ENCODE data around the gene TTC27. TPM values are rescaled to one million over a fixed set of nuclear protein-coding genes. Genes with fewer than 3 reads are reported as not detected.

The TTC27 gene
- total and polyA plus RNA-seq, 10 of the 15 experiments (the other 5 are each of a cell fraction or from before 2014, with no cell fraction given), result 20.4 to 34.9 (median 26.0) TPM

DNA sequence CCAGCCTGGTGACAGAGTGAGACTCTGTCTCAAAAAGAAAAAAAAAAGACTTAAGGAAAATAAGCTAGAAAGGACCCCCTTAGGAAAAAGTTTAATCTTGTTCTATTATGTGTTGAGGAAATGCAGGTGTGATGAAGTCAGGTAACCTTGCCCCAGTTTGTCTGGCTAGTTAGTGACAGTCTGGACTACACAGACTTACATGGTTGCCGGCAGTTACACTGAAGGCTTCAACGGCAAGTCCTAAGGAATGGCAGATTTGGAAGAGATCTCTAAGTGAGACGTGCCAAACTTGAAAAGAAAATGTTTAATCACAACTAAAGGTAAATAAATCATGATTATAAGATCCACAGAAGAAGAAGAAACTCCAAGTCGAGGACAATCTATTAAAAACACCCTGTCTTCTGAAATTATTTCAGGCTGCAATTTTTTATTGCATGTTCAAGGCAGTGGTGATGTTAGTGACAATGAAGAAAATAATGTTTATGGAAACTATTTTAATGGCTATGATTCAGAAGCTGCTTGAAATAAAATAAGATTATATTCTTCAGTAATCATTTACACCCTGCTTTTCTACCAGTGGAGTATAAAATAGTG, 84.2 kb downstream of the TTC27 start (continued):
- TF ChIP-seq, protein P1, sequence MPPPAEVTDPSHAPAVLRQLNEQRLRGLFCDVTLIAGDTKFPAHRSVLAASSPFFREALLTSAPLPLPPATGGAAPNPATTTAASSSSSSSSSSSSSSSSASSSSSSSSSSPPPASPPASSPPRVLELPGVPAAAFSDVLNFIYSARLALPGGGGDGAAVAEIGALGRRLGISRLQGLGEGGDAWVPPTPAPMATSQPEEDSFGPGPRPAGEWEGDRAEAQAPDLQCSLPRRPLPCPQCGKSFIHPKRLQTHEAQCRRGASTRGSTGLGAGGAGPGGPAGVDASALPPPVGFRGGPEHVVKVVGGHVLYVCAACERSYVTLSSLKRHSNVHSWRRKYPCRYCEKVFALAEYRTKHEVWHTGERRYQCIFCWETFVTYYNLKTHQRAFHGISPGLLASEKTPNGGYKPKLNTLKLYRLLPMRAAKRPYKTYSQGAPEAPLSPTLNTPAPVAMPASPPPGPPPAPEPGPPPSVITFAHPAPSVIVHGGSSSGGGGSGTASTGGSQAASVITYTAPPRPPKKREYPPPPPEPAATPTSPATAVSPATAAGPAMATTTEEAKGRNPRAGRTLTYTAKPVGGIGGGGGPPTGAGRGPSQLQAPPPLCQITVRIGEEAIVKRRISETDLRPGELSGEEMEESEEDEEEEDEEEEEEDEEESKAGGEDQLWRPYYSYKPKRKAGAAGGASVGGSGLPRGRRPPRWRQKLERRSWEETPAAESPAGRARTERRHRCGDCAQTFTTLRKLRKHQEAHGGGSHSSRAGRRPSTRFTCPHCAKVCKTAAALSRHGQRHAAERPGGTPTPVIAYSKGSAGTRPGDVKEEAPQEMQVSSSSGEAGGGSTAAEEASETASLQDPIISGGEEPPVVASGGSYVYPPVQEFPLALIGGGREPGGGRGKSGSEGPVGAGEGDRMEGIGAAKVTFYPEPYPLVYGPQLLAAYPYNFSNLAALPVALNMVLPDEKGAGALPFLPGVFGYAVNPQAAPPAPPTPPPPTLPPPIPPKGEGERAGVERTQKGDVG (CRISPR knock-in tag; IDR thresholded peaks at IDR 0.05), result no peak
- no peak for TF ChIP-seq STAT3 (IDR thresholded peaks at IDR 0.05; ENCODE audit: low read depth, low read length)

- ChIA-PET RAD21 (ENCODE audit: unreplicated experiment) (no interaction called here), CTCF (no interaction called here), POLR2A (no interaction called here), SMC1A (ENCODE audit: uncharacterized antibody, unreplicated experiment) (no interaction called here)
- Histone ChIP-seq H3K4me3 (no peak overlapping the region), H2AFZ (ENCODE audit: control insufficient read depth, low read depth, low read length) (no peak overlapping the region), H3K9ac (ENCODE audit: control insufficient read depth, insufficient read depth, low read length) (no peak overlapping the region), H4K20me1 (ENCODE audit: control insufficient read depth, insufficient read depth) (no peaks in the 10 kb centered on the region), H3K9me3 (replicated peaks; ENCODE audit: control insufficient read depth, insufficient read depth, low read length) (no peaks in the 10 kb centered on the region), H3K4me2 (ENCODE audit: control insufficient read depth, insufficient read depth) (no peak overlapping the region), H3K27ac (ENCODE audit: control insufficient read depth, insufficient read depth) (no peak overlapping the region), H3K4me1 (ENCODE audit: control insufficient read depth, insufficient read depth, low read length) (no peaks in the 10 kb centered on the region), H3K79me2 (ENCODE audit: control insufficient read depth, insufficient read depth, low read length) (no peaks in the 10 kb centered on the region), H3K36me3 (ENCODE audit: control insufficient read depth in 2 of 2, insufficient read depth in 2 of 2, low read length in 1 of 2) (no peaks in the 10 kb centered on the region), H3K27me3 (replicated peaks in 1 of 2; ENCODE audit: control insufficient read depth in 2 of 2, insufficient read depth in 2 of 2, low read length in 1 of 2) (no peaks in the 10 kb centered on the region)
- intact Hi-C loops (cut with micrococcal nuclease; ENCODE audit: unreplicated experiment) (no loop called here), in situ Hi-C loops (cut with MboI) (no loop called here)
- 100% methylated on average over 2 of the region's 2 CpGs for WGBS (ENCODE audit: insufficient coverage, insufficient replicate concordance, low lambda C conversion rate, missing lambda C conversion rate)
- ATAC-seq (no peak), DNase-seq (ENCODE audit: low read depth, low spot score) (no peak), FAIRE-seq (no peak)
- no TSS peak for BruUV-seq (replicated peaks)
- no peak for TF ChIP-seq ETV6 (conservative IDR thresholded peaks at IDR 0.05 in 1 of 2, IDR thresholded peaks at IDR 0.05 in 1 of 2; ENCODE audit: borderline replicate concordance in 1 of 2, low read depth in 1 of 2)
- no peak for TF ChIP-seq SIX5 (IDR thresholded peaks at IDR 0.05; ENCODE audit: low read depth, low read length, severe bottlenecking)
- TF ChIP-seq RBBP5 (conservative IDR thresholded peaks at IDR 0.05), result no peak
- TF ChIP-seq FOS (IDR thresholded peaks at IDR 0.05; ENCODE audit: borderline replicate concordance, extremely low read depth, insufficient read length), result no peak
- TF ChIP-seq, protein P2, sequence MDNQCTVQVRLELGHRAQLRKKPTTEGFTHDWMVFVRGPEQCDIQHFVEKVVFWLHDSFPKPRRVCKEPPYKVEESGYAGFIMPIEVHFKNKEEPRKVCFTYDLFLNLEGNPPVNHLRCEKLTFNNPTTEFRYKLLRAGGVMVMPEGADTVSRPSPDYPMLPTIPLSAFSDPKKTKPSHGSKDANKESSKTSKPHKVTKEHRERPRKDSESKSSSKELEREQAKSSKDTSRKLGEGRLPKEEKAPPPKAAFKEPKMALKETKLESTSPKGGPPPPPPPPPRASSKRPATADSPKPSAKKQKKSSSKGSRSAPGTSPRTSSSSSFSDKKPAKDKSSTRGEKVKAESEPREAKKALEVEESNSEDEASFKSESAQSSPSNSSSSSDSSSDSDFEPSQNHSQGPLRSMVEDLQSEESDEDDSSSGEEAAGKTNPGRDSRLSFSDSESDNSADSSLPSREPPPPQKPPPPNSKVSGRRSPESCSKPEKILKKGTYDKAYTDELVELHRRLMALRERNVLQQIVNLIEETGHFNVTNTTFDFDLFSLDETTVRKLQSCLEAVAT (IDR thresholded peaks at IDR 0.05), result no peak
- TF ChIP-seq MEF2B (IDR thresholded peaks at IDR 0.05; ENCODE audit: partially characterized antibody, poor library complexity, severe bottlenecking), result no peak
- no peak for TF ChIP-seq MTA2 (IDR thresholded peaks at IDR 0.05; ENCODE audit: low read depth)
- no peak for TF ChIP-seq SUZ12 (IDR thresholded peaks at IDR 0.05; ENCODE audit: unreplicated experiment)
- TF ChIP-seq, protein P3, sequence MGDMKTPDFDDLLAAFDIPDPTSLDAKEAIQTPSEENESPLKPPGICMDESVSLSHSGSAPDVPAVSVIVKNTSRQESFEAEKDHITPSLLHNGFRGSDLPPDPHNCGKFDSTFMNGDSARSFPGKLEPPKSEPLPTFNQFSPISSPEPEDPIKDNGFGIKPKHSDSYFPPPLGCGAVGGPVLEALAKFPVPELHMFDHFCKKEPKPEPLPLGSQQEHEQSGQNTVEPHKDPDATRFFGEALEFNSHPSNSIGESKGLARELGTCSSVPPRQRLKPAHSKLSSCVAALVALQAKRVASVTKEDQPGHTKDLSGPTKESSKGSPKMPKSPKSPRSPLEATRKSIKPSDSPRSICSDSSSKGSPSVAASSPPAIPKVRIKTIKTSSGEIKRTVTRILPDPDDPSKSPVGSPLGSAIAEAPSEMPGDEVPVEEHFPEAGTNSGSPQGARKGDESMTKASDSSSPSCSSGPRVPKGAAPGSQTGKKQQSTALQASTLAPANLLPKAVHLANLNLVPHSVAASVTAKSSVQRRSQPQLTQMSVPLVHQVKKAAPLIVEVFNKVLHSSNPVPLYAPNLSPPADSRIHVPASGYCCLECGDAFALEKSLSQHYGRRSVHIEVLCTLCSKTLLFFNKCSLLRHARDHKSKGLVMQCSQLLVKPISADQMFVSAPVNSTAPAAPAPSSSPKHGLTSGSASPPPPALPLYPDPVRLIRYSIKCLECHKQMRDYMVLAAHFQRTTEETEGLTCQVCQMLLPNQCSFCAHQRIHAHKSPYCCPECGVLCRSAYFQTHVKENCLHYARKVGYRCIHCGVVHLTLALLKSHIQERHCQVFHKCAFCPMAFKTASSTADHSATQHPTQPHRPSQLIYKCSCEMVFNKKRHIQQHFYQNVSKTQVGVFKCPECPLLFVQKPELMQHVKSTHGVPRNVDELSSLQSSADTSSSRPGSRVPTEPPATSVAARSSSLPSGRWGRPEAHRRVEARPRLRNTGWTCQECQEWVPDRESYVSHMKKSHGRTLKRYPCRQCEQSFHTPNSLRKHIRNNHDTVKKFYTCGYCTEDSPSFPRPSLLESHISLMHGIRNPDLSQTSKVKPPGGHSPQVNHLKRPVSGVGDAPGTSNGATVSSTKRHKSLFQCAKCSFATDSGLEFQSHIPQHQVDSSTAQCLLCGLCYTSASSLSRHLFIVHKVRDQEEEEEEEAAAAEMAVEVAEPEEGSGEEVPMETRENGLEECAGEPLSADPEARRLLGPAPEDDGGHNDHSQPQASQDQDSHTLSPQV (IDR thresholded peaks at IDR 0.05), result no peak
- TF ChIP-seq PAX8 (IDR thresholded peaks at IDR 0.05), result no peak
- TF ChIP-seq STAT3 (IDR thresholded peaks at IDR 0.05; ENCODE audit: low read depth, low read length), result no peak
- TF ChIP-seq BRCA1 (IDR thresholded peaks at IDR 0.05; ENCODE audit: low read depth, low read length), result no peak
- no peak for TF ChIP-seq PML (IDR thresholded peaks at IDR 0.05; ENCODE audit: low read length)
Observed at GRCh38 chr2:32712870-32713269, 85.0 kb downstream of the TTC27 start.
